ENCODE measurements around the gene NOTCH2. TPM values are rescaled to one million over a fixed set of nuclear protein-coding genes. Genes with fewer than 3 reads are reported as not detected.

Gene NOTCH2
- total and polyA plus RNA-seq, 9 of the 15 experiments (the other 6 are each of a cell fraction or from before 2014, with no cell fraction given), result 0.04 to 1.2 (median 0.28) TPM; not detected in 1

GRCh38 chr1:119910618-119911017, 158.8 kb downstream of the NOTCH2 start:
- no peak overlapping the region for H3K4me2 ChIP-seq (ENCODE audit: insufficient read depth, low read length)
- in situ Hi-C loops (cut with MboI), result no loop called here
- POLR2A ChIA-PET, result interaction anchor here (1.0 to 1.3 kb wide), 3 partner anchors 11 to 76 kb away, joined by 3 to 4 read pairs (median 3); no protein-coding TSS in a partner anchor
- intact Hi-C loops (cut with micrococcal nuclease), result no loop called here
- no peak for TF ChIP-seq PHF20 (IDR thresholded peaks at IDR 0.05; ENCODE audit: partially characterized antibody)
- no peak for TF ChIP-seq CGGBP1 (CRISPR knock-in tag; IDR thresholded peaks at IDR 0.05)
- TF ChIP-seq, protein P1, sequence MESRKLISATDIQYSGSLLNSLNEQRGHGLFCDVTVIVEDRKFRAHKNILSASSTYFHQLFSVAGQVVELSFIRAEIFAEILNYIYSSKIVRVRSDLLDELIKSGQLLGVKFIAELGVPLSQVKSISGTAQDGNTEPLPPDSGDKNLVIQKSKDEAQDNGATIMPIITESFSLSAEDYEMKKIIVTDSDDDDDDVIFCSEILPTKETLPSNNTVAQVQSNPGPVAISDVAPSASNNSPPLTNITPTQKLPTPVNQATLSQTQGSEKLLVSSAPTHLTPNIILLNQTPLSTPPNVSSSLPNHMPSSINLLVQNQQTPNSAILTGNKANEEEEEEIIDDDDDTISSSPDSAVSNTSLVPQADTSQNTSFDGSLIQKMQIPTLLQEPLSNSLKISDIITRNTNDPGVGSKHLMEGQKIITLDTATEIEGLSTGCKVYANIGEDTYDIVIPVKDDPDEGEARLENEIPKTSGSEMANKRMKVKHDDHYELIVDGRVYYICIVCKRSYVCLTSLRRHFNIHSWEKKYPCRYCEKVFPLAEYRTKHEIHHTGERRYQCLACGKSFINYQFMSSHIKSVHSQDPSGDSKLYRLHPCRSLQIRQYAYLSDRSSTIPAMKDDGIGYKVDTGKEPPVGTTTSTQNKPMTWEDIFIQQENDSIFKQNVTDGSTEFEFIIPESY (CRISPR knock-in tag; IDR thresholded peaks at IDR 0.05), result no peak
- no peak for TF ChIP-seq CHCHD3 (CRISPR knock-in tag; IDR thresholded peaks at IDR 0.05)
- TF ChIP-seq RBM22 (IDR thresholded peaks at IDR 0.05; ENCODE audit: low read depth, low read length, poor library complexity, severe bottlenecking), result no peak
- no peak for TF ChIP-seq ZFP30 (CRISPR knock-in tag; IDR thresholded peaks at IDR 0.05; ENCODE audit: borderline replicate concordance)
- TF ChIP-seq, protein P2, sequence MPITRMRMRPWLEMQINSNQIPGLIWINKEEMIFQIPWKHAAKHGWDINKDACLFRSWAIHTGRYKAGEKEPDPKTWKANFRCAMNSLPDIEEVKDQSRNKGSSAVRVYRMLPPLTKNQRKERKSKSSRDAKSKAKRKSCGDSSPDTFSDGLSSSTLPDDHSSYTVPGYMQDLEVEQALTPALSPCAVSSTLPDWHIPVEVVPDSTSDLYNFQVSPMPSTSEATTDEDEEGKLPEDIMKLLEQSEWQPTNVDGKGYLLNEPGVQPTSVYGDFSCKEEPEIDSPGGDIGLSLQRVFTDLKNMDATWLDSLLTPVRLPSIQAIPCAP (CRISPR knock-in tag; IDR thresholded peaks at IDR 0.05; ENCODE audit: borderline replicate concordance), result no peak
- no peak for TF ChIP-seq HMG20A (CRISPR knock-in tag; conservative IDR thresholded peaks at IDR 0.05)
- H3K4me3 ChIP-seq, result no peak overlapping the region
- ATAC-seq, result no peak
- DNase-seq (ENCODE audit: extremely low read depth in 1 of 4, low spot score in 3 of 4), result no peak
- H3K9ac ChIP-seq (ENCODE audit: insufficient read depth in 1 of 2, low read depth in 2 of 2, low read length in 2 of 2), result no peak overlapping the region
- H2AFZ ChIP-seq (ENCODE audit: low read depth, low read length), result no peak overlapping the region
- no peaks in the 10 kb centered on the region for H3K36me3 ChIP-seq (ENCODE audit: control insufficient read depth, insufficient read depth, low read length)
- peaks cover 10 to 37% of the 10 kb centered on the region in 2 experiments; a peak in 4 of 5 replicates for H3K27me3 ChIP-seq (ENCODE audit: control insufficient read depth in 2 of 2, insufficient read depth in 2 of 2, low read length in 2 of 2)
- no peaks in the 10 kb centered on the region for H3K79me2 ChIP-seq (ENCODE audit: control insufficient read depth, insufficient read depth, low read length)
- H3K9me3 ChIP-seq (replicated peaks; ENCODE audit: control insufficient read depth, insufficient read depth, low read depth, low read length), result no peaks in the 10 kb centered on the region
- no peak for FAIRE-seq
- no TSS peak for BruUV-seq (replicated peaks)
- no peak overlapping the region for H3K27ac ChIP-seq (ENCODE audit: extremely low read depth, low read depth, low read length)
- WGBS (ENCODE audit: insufficient coverage, low coverage, missing lambda C conversion rate), result 1% methylated on average over 4 of the region's 4 CpGs
- no peaks in the 10 kb centered on the region for H4K20me1 ChIP-seq (replicated peaks; ENCODE audit: control insufficient read depth, insufficient read depth, low read length)
- CTCF ChIA-PET (ENCODE audit: low intra/inter-chr PET ratio), result no interaction called here
- H3K4me1 ChIP-seq (replicated peaks in 1 of 2; ENCODE audit: control insufficient read depth in 2 of 2, insufficient read depth in 2 of 2, low read length in 2 of 2), result no peaks in the 10 kb centered on the region
- no peaks in the 10 kb centered on the region for H3K9me1 ChIP-seq (ENCODE audit: control insufficient read depth, insufficient read depth, low read length)

All from K562 (cell line).